GM18505 (cell line): Measurements from ENCODE around the gene DOCK6.

Experiments used
- ATAC-seq: cut with Tn5 transposase; IDR thresholded peaks from one replicate; pipeline ENCODE4 v1.9.1; 2021; ENCODE audit not compliant: unreplicated experiment
- POLR2A ChIP-seq: IDR thresholded peaks from 4 replicates; pipeline ENCODE4 v1.6.1; 2011; ENCODE audit warnings: borderline replicate concordance; ENCODE audit not compliant: insufficient read depth, insufficient read length; ENCODE audit errors: extremely low read depth

DOCK6 gene

DNA sequence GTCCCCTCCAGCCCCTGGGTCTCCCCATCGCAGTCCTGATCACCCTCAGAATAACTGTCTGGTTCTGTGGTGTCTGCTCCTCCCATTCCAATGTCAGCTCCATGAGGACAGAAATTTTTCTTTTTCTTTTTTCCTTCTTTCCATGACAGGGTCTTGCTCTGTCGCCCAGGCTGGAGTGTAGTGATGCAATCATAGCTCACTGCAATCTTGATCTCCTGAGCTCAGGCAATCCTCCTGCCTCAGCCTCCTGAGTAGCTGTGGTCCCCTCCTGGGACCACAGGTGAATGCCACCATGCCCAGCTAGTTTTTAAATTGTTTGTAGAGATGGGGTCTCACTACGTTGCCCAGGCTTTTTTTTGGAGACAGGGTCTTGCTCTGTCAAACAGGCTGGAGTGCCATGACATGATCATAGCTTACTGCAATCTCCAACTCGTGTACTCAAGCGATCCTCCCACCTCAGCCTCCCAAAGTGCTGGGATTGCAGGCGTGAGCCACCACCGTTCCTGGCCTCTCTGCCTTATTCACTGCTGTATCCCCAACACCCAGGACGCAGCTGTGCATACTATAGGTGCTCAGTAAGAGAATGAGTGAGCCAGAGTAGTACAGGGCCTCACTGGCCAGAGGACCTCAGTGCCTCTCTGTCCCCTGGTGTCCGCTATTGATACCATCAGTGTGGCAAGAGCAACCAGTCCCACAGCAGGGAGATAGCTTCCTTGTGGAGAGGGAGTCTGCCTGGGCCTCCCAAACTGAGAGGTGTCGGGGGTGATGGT is 5.2 kb upstream of the DOCK6 start:
- ATAC-seq, result no peak
- no peak for TF ChIP-seq POLR2A

DNA sequence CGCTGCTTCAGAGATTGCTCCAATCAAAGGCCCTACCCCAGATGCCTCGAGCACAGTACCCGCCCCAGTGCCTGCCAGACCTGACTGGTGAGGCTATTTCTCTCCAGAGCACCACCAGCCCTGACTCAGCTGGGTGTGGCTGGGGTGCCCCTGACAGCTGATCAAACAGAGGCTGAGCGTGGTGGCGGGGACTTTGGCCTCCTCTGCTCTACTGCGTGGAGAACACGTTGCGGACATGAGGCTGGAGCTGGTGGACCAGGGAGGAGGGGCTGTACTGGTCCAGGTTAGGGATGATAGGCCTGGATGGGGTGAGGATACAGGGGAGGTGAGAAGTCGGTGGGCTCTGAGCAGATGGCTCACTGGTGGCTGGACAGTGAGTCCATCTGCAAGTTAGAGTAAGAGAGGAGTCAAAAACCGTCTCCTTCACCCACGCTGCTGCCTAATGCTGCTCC is 3.5 kb upstream of the DOCK6 start:
- no peak for TF ChIP-seq POLR2A

DNA sequence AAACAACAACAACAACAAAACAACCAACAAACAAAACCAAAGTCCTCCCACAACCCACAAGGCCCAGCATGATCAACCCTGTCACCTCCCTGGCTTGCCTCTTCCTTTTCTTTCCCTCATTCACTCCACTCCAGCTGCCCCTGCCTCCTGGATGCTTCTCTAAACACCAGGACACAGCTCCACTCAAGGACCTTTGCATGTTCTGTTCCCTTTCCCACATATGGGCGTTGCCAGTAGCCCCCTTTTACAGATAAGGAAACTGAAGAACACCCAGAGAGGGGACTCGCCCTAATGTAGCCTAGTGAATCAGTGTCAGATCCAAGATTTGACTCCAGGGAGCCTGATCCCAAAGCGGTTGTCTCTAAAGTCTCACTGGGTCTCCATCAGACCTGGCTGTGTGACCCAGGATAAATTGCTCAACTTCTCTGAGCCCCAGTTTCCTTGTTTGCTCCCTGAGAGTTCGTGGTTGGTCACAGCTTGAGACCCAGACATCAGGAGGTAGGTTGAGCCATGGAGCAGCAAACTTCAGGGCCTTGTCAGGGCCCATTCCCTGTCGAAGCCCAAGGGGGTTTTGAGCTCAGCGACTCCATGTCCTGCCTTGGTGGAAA is 3.0 kb upstream of the DOCK6 start:
- ATAC-seq, result no peak
- TF ChIP-seq POLR2A, result no peak

More for the DNA sequence above, 3.5 kb upstream of the DOCK6 start:
- no peak for ATAC-seq

DNA sequence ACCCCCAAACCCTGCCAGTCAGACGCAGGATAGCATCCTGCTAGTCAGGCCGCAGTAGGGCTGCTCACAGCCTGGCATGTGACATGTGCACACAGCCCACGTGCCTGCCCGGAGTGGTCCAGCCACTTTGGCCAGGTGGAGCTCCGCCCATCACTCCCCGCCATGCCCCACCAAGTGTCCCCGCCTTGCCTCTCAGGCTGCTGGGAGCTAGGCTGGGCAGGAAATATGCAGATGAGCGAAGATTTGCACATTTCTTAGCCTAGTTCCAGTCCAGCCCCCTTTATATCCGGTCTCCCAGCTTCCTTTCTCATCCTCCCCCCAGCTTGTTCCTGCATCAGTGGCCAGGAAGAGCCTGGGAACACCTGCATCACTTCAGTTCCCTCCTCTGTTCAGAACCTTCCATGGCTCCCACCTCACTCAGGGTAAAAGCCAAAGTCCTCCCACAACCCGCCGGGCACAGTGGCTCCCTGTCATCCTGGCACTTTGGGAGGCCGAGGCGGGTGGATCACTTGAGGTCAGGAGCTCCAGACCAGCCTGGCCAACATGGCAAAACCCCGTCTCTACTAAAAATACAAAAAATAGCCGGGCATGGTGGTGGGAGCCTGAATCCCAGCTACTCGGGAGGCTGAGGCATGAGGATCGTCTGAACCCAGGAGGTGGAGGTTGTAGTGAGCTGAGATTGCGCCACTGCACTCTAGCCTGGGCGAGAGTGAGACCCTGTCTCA is 2.3 kb upstream of the DOCK6 start:
- ATAC-seq, result no peak
- no peak for TF ChIP-seq POLR2A

- ATAC-seq, result no peak
- TF ChIP-seq POLR2A, result no peak
These were observed 1.4 kb upstream of the DOCK6 start for GRCh38 chr19:11263726-11264125.

- no peak for ATAC-seq
These were observed 823 bp downstream of the DOCK6 start for GRCh38 chr19:11261431-11261970.

GRCh38 chr19:11260996-11261395 is 1.3 kb downstream of the DOCK6 start:
- ATAC-seq, result no peak
- no peak for TF ChIP-seq POLR2A

More at GRCh38 chr19:11261431-11261970, 823 bp downstream of the DOCK6 start:
- TF ChIP-seq POLR2A, result no peak

GRCh38 chr19:11257846-11258380 is 4.4 kb downstream of the DOCK6 start:
- ATAC-seq, result no peak
- no peak for TF ChIP-seq POLR2A

DNA sequence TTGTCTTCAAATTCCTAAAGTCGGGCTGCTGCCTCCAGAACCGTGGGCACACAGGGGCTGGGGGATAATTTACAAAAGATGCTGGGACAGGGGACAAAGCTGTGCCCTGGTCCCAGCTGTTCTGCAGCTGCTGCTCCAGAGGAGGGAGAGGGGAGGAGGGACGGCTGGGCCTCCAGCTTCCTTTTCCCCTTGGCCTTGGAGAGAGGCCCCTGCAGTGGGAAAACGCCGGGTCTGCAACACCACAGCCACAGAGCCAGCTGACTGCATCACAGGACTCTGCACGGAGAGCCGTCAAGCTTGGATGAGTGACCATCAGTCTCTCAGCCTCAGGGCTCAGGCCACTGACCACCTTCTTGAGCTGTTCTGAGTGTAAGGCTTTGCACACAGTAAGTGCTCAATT is 6.1 kb downstream of the DOCK6 start:
- no peak for TF ChIP-seq POLR2A
- ATAC-seq, result no peak

GRCh38 chr19:11254666-11255065 is 7.7 kb downstream of the DOCK6 start:
- no peak for ATAC-seq
- TF ChIP-seq POLR2A, result no peak

GRCh38 chr19:11252665-11253355 is 9.5 kb downstream of the DOCK6 start:
- no peak for ATAC-seq
- no peak for TF ChIP-seq POLR2A

GRCh38 chr19:11251650-11252314 is 10.5 kb downstream of the DOCK6 start:
- no peak for TF ChIP-seq POLR2A
- no peak for ATAC-seq

GRCh38 chr19:11251217-11251616 is 11.1 kb downstream of the DOCK6 start:
- ATAC-seq, result no peak
- no peak for TF ChIP-seq POLR2A

DNA sequence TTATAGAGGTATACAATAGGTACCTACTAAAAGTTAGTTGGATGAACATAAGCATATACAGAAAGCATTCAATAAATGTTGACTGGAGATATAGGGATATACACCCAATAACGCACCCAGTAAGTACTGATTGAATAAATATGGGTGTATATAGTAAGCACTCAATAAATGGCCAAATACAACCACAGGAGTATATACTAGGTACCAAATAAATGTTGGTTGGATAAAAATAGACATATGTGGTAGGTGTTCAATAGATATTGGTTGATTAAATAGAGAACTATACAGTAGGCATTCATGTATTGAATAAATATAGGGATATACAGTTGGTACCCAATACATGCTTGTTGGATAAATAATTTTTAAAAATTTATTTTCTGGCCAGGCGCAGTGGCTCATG is 13.5 kb downstream of the DOCK6 start:
- ATAC-seq, result no peak
- TF ChIP-seq POLR2A, result no peak
